AG10803 (cell line): ENCODE results near the gene DENND4C.
"Not testable (repeated sequence)": the region's sequence is repeated elsewhere in the genome, so short reads cannot be mapped to it uniquely, and the experiment has no call there.

Experiments used
- DNase-seq: peaks from one replicate; pipeline ENCODE4 v3.0.0; 2010; ENCODE audit warnings: low read depth
- H3K4me3 ChIP-seq: 2 replicates; pipeline ENCODE4 v1.5.1; 2011; ENCODE audit warnings: mild to moderate bottlenecking, low read length, control low read depth
- CTCF ChIP-seq: conservative IDR thresholded peaks from 2 replicates; pipeline ENCODE4 v1.5.1; 2011; ENCODE audit warnings: mild to moderate bottlenecking, low read length, control low read depth, inconsistent platforms

The DENND4C gene

GRCh38 chr9:19188771-19189170 lies 41.7 kb upstream of the DENND4C start:
- TF ChIP-seq CTCF = no peak
- no peak for DNase-seq
- H3K4me3 ChIP-seq = no peak overlapping the region

- no peak overlapping the region for H3K4me3 ChIP-seq
- no peak for TF ChIP-seq CTCF
- DNase-seq = no peak
Measured at GRCh38 chr9:19192202-19193028, 38.1 kb upstream of the DENND4C start.

- no peak overlapping the region for H3K4me3 ChIP-seq
- no peak for TF ChIP-seq CTCF
- DNase-seq = no peak
Measured at GRCh38 chr9:19193029-19193324, 37.5 kb upstream of the DENND4C start.

GRCh38 chr9:19193358-19193973 lies 37.0 kb upstream of the DENND4C start:
- not testable (repeated sequence) for DNase-seq, H3K4me3 ChIP-seq

- no peak for TF ChIP-seq CTCF
- no peak for DNase-seq
- no peak overlapping the region for H3K4me3 ChIP-seq
Measured at GRCh38 chr9:19198406-19198805, 32.1 kb upstream of the DENND4C start.

- no peak overlapping the region for H3K4me3 ChIP-seq
- DNase-seq = no peak
- TF ChIP-seq CTCF = no peak
Measured at GRCh38 chr9:19199012-19199411, 31.5 kb upstream of the DENND4C start.

- no peak overlapping the region for H3K4me3 ChIP-seq
- no peak for DNase-seq
- no peak for TF ChIP-seq CTCF
Measured at GRCh38 chr9:19200229-19200628, 30.3 kb upstream of the DENND4C start.
